Gastroesophageal sphincter (tissue), 4 donors: ENCODE results near the gene CERCAM. TPM values are rescaled to one million over a fixed set of nuclear protein-coding genes. Genes with fewer than 3 reads are reported as not detected.

Experiments used
- ATAC-seq: fragments of 150-250 bp; one replicate; pipeline ENCODE4 v1.9.1; 2016; ENCODE audit warnings: mild to moderate bottlenecking, moderate library complexity
- H3K27ac ChIP-seq, 4 donors: fragments of 200-600 bp; sonication (generic) in 3 of 4; 1 replicate in 3 of 4; 2 replicates in 1 of 4; pipeline ENCODE4 v1.5.1; 2016 to 2019
- H3K27me3 ChIP-seq: fragments of 200-600 bp; sonication (generic); one replicate; pipeline ENCODE4 v1.5.1; 2019
- H3K36me3 ChIP-seq, 2 donors: fragments of 200-600 bp; sonication (generic); one replicate each; pipeline ENCODE4 v1.5.1; 2019; ENCODE audit warnings: control low read depth in 1 of 2
- H3K4me1 ChIP-seq, 3 donors: fragments of 200-600 bp; sonication (generic); 1 replicate in 2 of 3; 2 replicates in 1 of 3; pipeline ENCODE4 v1.5.1; 2016 to 2019; ENCODE audit warnings: control low read depth in 2 of 3
- H3K4me3 ChIP-seq, 2 donors: fragments of 200-600 bp; sonication (generic); one replicate each; pipeline ENCODE4 v1.5.1; 2019; ENCODE audit warnings: mild to moderate bottlenecking in 1 of 2, moderate library complexity in 1 of 2
- H3K9me3 ChIP-seq, 3 donors: fragments of 200-600 bp; sonication (generic); one replicate each; pipeline ENCODE4 v1.5.1; 2017 to 2019; ENCODE audit warnings: control low read depth in 2 of 3
- CTCF ChIP-seq, 4 experiments: fragments of 200-600 bp in 2 of 4; fragments of 450-650 bp in 2 of 4; sonication (generic) in 1 of 4; IDR thresholded peaks; one replicate each; pipeline ENCODE4 v1.5.1; 2017 to 2019; ENCODE audit warnings: antibody characterized with exemption in 4 of 4, mild to moderate bottlenecking in 2 of 4, moderate library complexity in 2 of 4
- EP300 ChIP-seq: sonication (generic); formaldehyde crosslinking; IDR thresholded peaks from one replicate; pipeline ENCODE4 v1.6.1; 2017; ENCODE audit warnings: antibody characterized with exemption, mild to moderate bottlenecking
- POLR2A ChIP-seq, 2 donors: fragments of 450-650 bp; IDR thresholded peaks; one replicate each; pipeline ENCODE4 v1.6.1; 2017; ENCODE audit warnings: antibody characterized with exemption in 2 of 2, mild to moderate bottlenecking in 2 of 2, moderate library complexity in 1 of 2
- POLR2AphosphoS5 ChIP-seq: sonication (generic); formaldehyde crosslinking; IDR thresholded peaks from one replicate; pipeline ENCODE4 v1.6.1; 2017; ENCODE audit warnings: antibody characterized with exemption
- WGBS, 2 donors: methylation state at CpG; one replicate each; pipeline ENCODE4 v1.1.5; 2018; ENCODE audit warnings: low coverage in 1 of 2; 5-methylcytosine and 5-hydroxymethylcytosine counted together
- total RNA-seq, 4 donors: library from RNA; depleted of rRNA; stranded (reverse); fragments of >200 nt; gene quantifications; one replicate each; pipeline ENCODE4 v1.1.0, GENCODE V29; 2016

The CERCAM gene
- total RNA-seq, 4 donors from 2014 or later, result 18.0 to 30.0 (median 28.1) TPM

- H3K27me3 ChIP-seq, result no peaks in the 10 kb centered on the region
- H3K36me3 ChIP-seq, result peaks cover 0 to 74% of the 10 kb centered on the region in 2 donors
- H3K4me1 ChIP-seq, result no peaks in the 10 kb centered on the region
- H3K4me3 ChIP-seq, result no peak overlapping the region
- TF ChIP-seq CTCF (IDR thresholded peaks at IDR 0.05) (no peak), POLR2A (IDR thresholded peaks at IDR 0.05) (no peak), EP300 (no peak), POLR2AphosphoS5 (no peak)
- no peak for ATAC-seq
- no peaks in the 10 kb centered on the region for H3K9me3 ChIP-seq
- H3K27ac ChIP-seq, result no peak overlapping the region
- 83 to 92% methylated on average over 1 to 4 of the region's 8 CpGs for WGBS, 2 donors
Measured at GRCh38 chr9:128431207-128431606, 10.6 kb downstream of the CERCAM start.

GRCh38 chr9:128434340-128434739 is 13.7 kb downstream of the CERCAM start:
- Histone ChIP-seq H3K27ac (no peak overlapping the region), H3K36me3 (peaks cover 0 to 52% of the 10 kb centered on the region in 2 donors), H3K9me3 (no peaks in the 10 kb centered on the region), H3K4me3 (no peak overlapping the region), H3K27me3 (no peaks in the 10 kb centered on the region), H3K4me1 (peaks cover 0 to 10% (median 8%) of the 10 kb centered on the region in 3 donors)
- ATAC-seq, result no peak
- 100% methylated on average over 2 of the region's 17 CpGs; no CpG with 5 or more reads in 1 of the 2 donors for WGBS, 2 donors
- TF ChIP-seq CTCF (IDR thresholded peaks at IDR 0.05), result no peak
- no peak for TF ChIP-seq EP300
- no peak for TF ChIP-seq POLR2AphosphoS5
- TF ChIP-seq POLR2A (IDR thresholded peaks at IDR 0.05), result no peak

GRCh38 chr9:128435611-128436010 is 15.0 kb downstream of the CERCAM start:
- peaks cover 0 to 39% of the 10 kb centered on the region in 2 donors for H3K36me3 ChIP-seq

GRCh38 chr9:128438343-128439109 is 17.9 kb downstream of the CERCAM start:
- peaks cover 9% of the 10 kb centered on the region for H3K27me3 ChIP-seq
- peak overlapping the region in 2 of 4 donors; percentile 20 to 33 for H3K27ac ChIP-seq
- WGBS, 2 donors, result 0% methylated on average over 3 of the region's 12 CpGs; no CpG with 5 or more reads in 1 of the 2 donors
- TF ChIP-seq EP300, result no peak
- peak in 3 of 4 experiments; percentile 89 to 93 (median 93) for TF ChIP-seq CTCF (IDR thresholded peaks at IDR 0.05)
- TF ChIP-seq POLR2AphosphoS5, result peak; percentile 59
- no peak for TF ChIP-seq POLR2A (IDR thresholded peaks at IDR 0.05)
- no peak overlapping the region for H3K4me3 ChIP-seq
- ATAC-seq, result peak; percentile 93
- H3K4me1 ChIP-seq, result peaks cover 0 to 10% (median 8%) of the 10 kb centered on the region in 3 donors
- H3K36me3 ChIP-seq, result peaks cover 0 to 23% of the 10 kb centered on the region in 2 donors
- H3K9me3 ChIP-seq, result no peaks in the 10 kb centered on the region

More at GRCh38 chr9:128435611-128436010, 15.0 kb downstream of the CERCAM start:
- no peak overlapping the region for H3K27ac ChIP-seq
- WGBS, 2 donors, result 93 to 100% methylated on average over 1 to 3 of the region's 18 CpGs
- H3K4me1 ChIP-seq, result peaks cover 0 to 10% (median 8%) of the 10 kb centered on the region in 3 donors
- H3K27me3 ChIP-seq, result no peaks in the 10 kb centered on the region
- no peak overlapping the region for H3K4me3 ChIP-seq
- H3K9me3 ChIP-seq, result no peaks in the 10 kb centered on the region
- TF ChIP-seq POLR2A (IDR thresholded peaks at IDR 0.05) (no peak), POLR2AphosphoS5 (no peak), CTCF (IDR thresholded peaks at IDR 0.05) (no peak), EP300 (no peak)
- ATAC-seq, result no peak
